Upper lobe of right lung (tissue), 1 donor: ENCODE results near the gene SRL. TPM values are rescaled to one million over a fixed set of nuclear protein-coding genes. Genes with fewer than 3 reads are reported as not detected.

Experiments
- ATAC-seq: fragments of 200-7000 bp; cut with Tn5 transposase; one replicate; pipeline ENCODE4 v1.9.1; 2020; ENCODE audit warnings: mild to moderate bottlenecking, moderate library complexity
- DNase-seq: peaks from one replicate; pipeline ENCODE4 v3.0.0-alpha.2; 2020
- H3K27ac ChIP-seq: fragments of 200-600 bp; one replicate; pipeline ENCODE4 v1.8.0; 2022
- H3K27me3 ChIP-seq: fragments of 200-600 bp; one replicate; pipeline ENCODE4 v1.8.0; 2022; ENCODE audit warnings: mild to moderate bottlenecking
- H3K36me3 ChIP-seq: fragments of 200-600 bp; one replicate; pipeline ENCODE4 v1.8.0; 2022
- H3K4me1 ChIP-seq: fragments of 200-600 bp; one replicate; pipeline ENCODE4 v1.8.0; 2022
- H3K4me3 ChIP-seq: fragments of 200-600 bp; one replicate; pipeline ENCODE4 v1.8.0; 2022; ENCODE audit warnings: mild to moderate bottlenecking
- H3K9me3 ChIP-seq: fragments of 200-600 bp; one replicate; pipeline ENCODE4 v1.8.0; 2022
- intact Hi-C: fragments of 100-400 bp; cut with DNase I; formaldehyde crosslinking; loops from one replicate; pipeline ENCODE4 v1.11.0; 2022
- total RNA-seq: library from RNA; stranded (reverse); fragmentation: NEBNext Ultra II Directional; extraction: Animal tissue kit (Norgen Biotek cat#: 25700); gene quantifications from one replicate; pipeline ENCODE4 v1.2.1, GENCODE V29; 2021
- TF ChIP-seq, protein P1 (sequence below): fragments of 200-600 bp; IDR thresholded peaks from one replicate; pipeline ENCODE4 v1.8.0; 2022; ENCODE audit warnings: antibody characterized with exemption
- donor health status: DM: no; HTN: yes; CAD: no; lungs with severe emphysema.

Gene SRL
- total RNA-seq, 1 donor from 2014 or later: 0.64 TPM

DNA sequence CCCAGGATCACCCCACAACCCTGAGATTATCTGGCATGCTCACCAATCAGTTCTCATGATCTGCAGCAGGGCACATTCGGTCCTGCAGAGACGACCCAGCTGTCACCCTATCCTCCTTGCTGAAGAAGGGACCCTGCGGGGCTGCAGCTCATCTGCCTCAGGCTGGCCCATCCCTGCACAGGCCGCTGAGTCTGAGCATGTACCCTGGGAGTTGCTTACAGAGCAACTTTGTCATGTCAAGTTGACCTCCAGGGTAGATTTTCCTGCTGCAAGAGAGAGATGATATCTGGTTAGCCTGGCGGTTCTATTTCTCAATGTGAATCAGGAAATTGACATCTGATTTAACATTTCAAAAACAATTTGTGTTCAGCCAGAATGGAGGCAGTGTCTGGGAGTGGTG is 89.6 kb downstream of the SRL start:
- DNase-seq (no peak), ATAC-seq (no peak)
- no peaks in the 10 kb centered on the region for H3K9me3 ChIP-seq
- no peaks in the 10 kb centered on the region for H3K36me3 ChIP-seq
- H3K4me3 ChIP-seq: no peak overlapping the region
- TF ChIP-seq, protein P1, sequence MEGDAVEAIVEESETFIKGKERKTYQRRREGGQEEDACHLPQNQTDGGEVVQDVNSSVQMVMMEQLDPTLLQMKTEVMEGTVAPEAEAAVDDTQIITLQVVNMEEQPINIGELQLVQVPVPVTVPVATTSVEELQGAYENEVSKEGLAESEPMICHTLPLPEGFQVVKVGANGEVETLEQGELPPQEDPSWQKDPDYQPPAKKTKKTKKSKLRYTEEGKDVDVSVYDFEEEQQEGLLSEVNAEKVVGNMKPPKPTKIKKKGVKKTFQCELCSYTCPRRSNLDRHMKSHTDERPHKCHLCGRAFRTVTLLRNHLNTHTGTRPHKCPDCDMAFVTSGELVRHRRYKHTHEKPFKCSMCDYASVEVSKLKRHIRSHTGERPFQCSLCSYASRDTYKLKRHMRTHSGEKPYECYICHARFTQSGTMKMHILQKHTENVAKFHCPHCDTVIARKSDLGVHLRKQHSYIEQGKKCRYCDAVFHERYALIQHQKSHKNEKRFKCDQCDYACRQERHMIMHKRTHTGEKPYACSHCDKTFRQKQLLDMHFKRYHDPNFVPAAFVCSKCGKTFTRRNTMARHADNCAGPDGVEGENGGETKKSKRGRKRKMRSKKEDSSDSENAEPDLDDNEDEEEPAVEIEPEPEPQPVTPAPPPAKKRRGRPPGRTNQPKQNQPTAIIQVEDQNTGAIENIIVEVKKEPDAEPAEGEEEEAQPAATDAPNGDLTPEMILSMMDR: no peak
- H3K4me1 ChIP-seq: no peaks in the 10 kb centered on the region
- intact Hi-C loops: no loop called here
- no peaks in the 10 kb centered on the region for H3K27me3 ChIP-seq
- no peak overlapping the region for H3K27ac ChIP-seq

DNA sequence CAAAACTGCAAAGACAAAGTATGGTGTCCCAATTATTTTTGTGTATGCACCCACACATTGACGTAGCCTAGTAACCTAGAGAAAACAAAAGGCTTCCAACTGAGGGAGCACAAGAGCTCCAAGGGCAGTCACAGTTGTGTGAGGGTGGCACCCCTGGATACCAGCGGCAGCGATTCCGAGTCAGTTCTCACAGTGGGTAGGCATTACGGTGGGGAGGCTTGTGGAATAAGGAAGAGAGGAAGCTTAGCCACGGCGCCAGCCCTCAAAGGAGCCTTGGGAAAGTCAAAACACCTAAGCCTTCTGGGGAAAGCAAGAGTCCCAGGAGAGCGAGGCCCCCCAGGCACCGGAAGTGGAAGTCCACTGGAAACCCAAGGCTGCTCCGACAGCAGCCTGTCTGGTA is 94.6 kb downstream of the SRL start:
- Histone ChIP-seq H3K9me3 (no peaks in the 10 kb centered on the region), H3K4me1 (no peaks in the 10 kb centered on the region), H3K27ac (no peak overlapping the region), H3K36me3 (no peaks in the 10 kb centered on the region), H3K4me3 (no peak overlapping the region), H3K27me3 (no peaks in the 10 kb centered on the region)
- intact Hi-C loops: no loop called here
- DNase-seq: no peak
- no peak for ATAC-seq
- TF ChIP-seq, protein P1: no peak

DNA sequence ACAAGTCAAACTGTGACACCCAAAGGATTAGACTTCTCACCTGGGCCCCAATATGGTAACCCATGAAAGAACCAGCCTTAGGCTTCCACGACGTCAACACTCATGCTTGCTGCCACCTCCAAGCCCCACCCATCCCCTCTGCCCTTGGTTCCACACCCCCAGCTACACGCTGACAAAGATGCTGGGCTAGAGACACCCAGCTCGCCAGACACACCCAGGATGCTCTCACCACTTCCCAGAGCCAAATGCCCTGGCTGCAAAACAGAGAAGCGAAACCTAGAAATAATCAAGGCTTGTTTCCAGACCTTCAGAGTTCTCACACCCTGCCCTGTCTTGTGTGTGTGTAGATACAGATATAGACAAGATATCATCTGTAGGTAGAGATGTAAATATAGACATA is 99.6 kb downstream of the SRL start:
- H3K27ac ChIP-seq: no peak overlapping the region
- peak; percentile 84 for ATAC-seq
- H3K4me3 ChIP-seq: no peak overlapping the region
- intact Hi-C loops: no loop called here
- DNase-seq: no peak
- no peaks in the 10 kb centered on the region for H3K36me3 ChIP-seq
- H3K9me3 ChIP-seq: no peaks in the 10 kb centered on the region
- no peaks in the 10 kb centered on the region for H3K4me1 ChIP-seq
- H3K27me3 ChIP-seq: no peaks in the 10 kb centered on the region
- TF ChIP-seq, protein P1: no peak

DNA sequence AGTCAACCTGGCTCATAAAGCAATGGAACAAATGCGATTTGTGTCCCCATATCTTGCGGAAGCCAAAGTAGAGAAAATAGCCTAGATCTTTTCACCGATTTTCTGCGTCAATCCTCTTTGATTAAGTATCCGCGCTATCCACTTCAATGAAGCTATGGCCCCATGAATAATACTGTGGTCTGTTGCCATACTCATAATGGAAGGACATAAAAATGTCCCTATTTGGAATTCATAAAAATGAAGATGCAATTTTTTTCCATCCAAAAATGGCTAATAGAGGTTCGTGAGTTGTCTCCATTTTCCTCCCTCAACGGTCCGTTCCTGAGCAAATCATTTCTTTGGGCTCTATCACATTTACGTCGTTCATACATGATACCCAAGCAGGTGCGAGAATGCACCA is 100.3 kb downstream of the SRL start:
- Histone ChIP-seq H3K27ac (no peak overlapping the region), H3K9me3 (no peaks in the 10 kb centered on the region), H3K4me1 (no peaks in the 10 kb centered on the region), H3K4me3 (no peak overlapping the region), H3K36me3 (no peaks in the 10 kb centered on the region), H3K27me3 (no peaks in the 10 kb centered on the region)
- intact Hi-C loops: no loop called here
- TF ChIP-seq, protein P1: no peak
- ATAC-seq (no peak), DNase-seq (no peak)

DNA sequence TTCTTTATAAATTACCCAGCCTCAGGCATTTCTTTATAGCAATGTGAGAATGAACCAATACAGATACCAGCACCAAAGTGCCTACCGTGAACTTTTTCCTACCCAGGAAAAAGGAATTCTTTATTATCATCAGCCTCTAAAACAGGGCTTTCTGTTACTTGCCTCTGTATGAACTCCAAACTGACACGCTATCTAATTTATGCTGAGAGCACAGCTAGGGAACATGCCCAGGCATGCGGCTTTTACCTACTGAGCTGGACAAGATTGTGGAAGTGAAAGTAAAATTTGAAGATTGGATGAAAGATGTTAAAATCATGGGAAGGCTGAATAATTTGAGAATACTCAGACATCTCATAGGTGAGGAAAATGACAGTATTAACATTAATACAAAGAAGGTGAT is 101.2 kb downstream of the SRL start:
- intact Hi-C loops: no loop called here
- Histone ChIP-seq H3K27me3 (no peaks in the 10 kb centered on the region), H3K36me3 (no peaks in the 10 kb centered on the region), H3K9me3 (no peaks in the 10 kb centered on the region), H3K4me1 (no peaks in the 10 kb centered on the region), H3K27ac (peak overlapping the region; percentile 4), H3K4me3 (no peak overlapping the region)
- DNase-seq (no peak), ATAC-seq (no peak)
- TF ChIP-seq, protein P1: no peak

DNA sequence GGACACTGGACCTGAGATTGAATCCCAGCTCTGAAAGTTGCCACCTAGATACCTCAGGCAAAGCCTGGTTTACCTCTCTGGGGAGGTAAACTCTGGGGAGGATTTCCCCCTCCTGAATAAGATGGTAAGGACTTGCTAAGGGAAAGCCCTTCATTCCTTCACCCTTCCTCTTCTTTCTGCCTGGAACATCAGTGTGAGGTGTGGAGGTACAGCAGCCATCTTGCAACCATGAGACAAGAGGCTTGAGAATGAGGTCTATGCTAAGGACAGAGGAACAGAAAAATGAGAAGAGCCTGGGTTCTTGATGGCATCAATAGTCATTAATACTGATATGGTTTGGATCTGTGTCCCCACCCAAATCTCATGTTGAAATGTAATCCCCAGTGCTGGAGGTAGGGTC is 101.9 kb downstream of the SRL start:
- TF ChIP-seq, protein P1: no peak
- ATAC-seq (no peak), DNase-seq (no peak)
- Histone ChIP-seq H3K27me3 (no peaks in the 10 kb centered on the region), H3K36me3 (no peaks in the 10 kb centered on the region), H3K27ac (no peak overlapping the region), H3K9me3 (no peaks in the 10 kb centered on the region), H3K4me3 (no peak overlapping the region), H3K4me1 (no peaks in the 10 kb centered on the region)
- intact Hi-C loops: no loop called here
